GM23338 (cell line): ENCODE measurements around the gene ARL5A. TPM values are rescaled to one million over a fixed set of nuclear protein-coding genes. Genes with fewer than 3 reads are reported as not detected.

Experiments
- ATAC-seq: fragments of 200-7000 bp; cut with Tn5 transposase; 3 replicates; pipeline ENCODE4 v1.9.1; 2020
- DNase-seq: peaks from one replicate; pipeline ENCODE4 v3.0.0-alpha.2; 2015; ENCODE audit warnings: low spot score
- H2AFZ ChIP-seq: fragments of 200-600 bp; sonication (generic); 2 replicates; pipeline ENCODE4 v1.8.0; 2016; ENCODE audit warnings: antibody characterized with exemption, mild to moderate bottlenecking, moderate library complexity
- H3F3A ChIP-seq: fragments of 200-600 bp; sonication (generic); replicated peaks from 2 replicates; pipeline ENCODE4 v1.8.0; 2017; ENCODE audit warnings: antibody characterized with exemption, mixed run types, low read depth
- H3K27ac ChIP-seq: fragments of 200-600 bp; sonication (generic); 2 replicates; pipeline ENCODE4 v1.6.1; 2016; ENCODE audit warnings: low read depth
- H3K27me3 ChIP-seq: fragments of 200-600 bp; sonication (generic); 2 replicates; pipeline ENCODE4 v1.8.0; 2016; ENCODE audit warnings: mild to moderate bottlenecking, mixed run types, moderate library complexity; ENCODE audit not compliant: insufficient read depth
- H3K36me3 ChIP-seq: fragments of 200-600 bp; sonication (generic); 2 replicates; pipeline ENCODE4 v1.8.0; 2016; ENCODE audit warnings: mild to moderate bottlenecking; ENCODE audit not compliant: insufficient read depth
- H3K4me1 ChIP-seq: fragments of 200-600 bp; sonication (generic); 2 replicates; pipeline ENCODE4 v1.8.0; 2016; ENCODE audit warnings: mild to moderate bottlenecking, moderate library complexity; ENCODE audit not compliant: insufficient read depth
- H3K4me2 ChIP-seq: fragments of 200-600 bp; sonication (generic); 2 replicates; pipeline ENCODE4 v1.7.1; 2017; ENCODE audit warnings: mixed run types
- H3K4me3 ChIP-seq: fragments of 200-600 bp; sonication (generic); 2 replicates; pipeline ENCODE4 v1.6.1; 2016; ENCODE audit warnings: mixed run types
- H3K79me2 ChIP-seq: fragments of 200-600 bp; sonication (generic); replicated peaks from 2 replicates; pipeline ENCODE4 v1.8.0; 2017; ENCODE audit warnings: mild to moderate bottlenecking; ENCODE audit not compliant: insufficient read depth
- H3K9me2 ChIP-seq: fragments of 200-600 bp; sonication (generic); 2 replicates; pipeline ENCODE4 v1.8.0; 2017; ENCODE audit not compliant: insufficient read depth
- H4K20me1 ChIP-seq: fragments of 200-600 bp; sonication (generic); replicated peaks from 2 replicates; pipeline ENCODE4 v1.8.0; 2017; ENCODE audit warnings: mild to moderate bottlenecking; ENCODE audit not compliant: insufficient read depth
- H3K27ac Mint-ChIP-seq: 2 replicates; pipeline ENCODE4 v1.8.0; 2020; ENCODE audit warnings: inconsistent platforms, mild to moderate bottlenecking, moderate library complexity, mixed read lengths
- H3K27me3 Mint-ChIP-seq: 3 replicates; pipeline ENCODE4 v1.8.0; 2022; ENCODE audit warnings: low read depth, mild to moderate bottlenecking, moderate library complexity, mixed read lengths, inconsistent platforms; ENCODE audit not compliant: insufficient read depth, poor library complexity
- H3K36me3 Mint-ChIP-seq: 3 replicates; pipeline ENCODE4 v1.8.0; 2021; ENCODE audit warnings: low read depth, mild to moderate bottlenecking, inconsistent platforms, moderate library complexity, mixed read lengths
- H3K4me1 Mint-ChIP-seq: 3 replicates; pipeline ENCODE4 v1.8.0; 2020; ENCODE audit warnings: mild to moderate bottlenecking, inconsistent platforms, mixed read lengths
- H3K4me3 Mint-ChIP-seq: 3 replicates; pipeline ENCODE4 v1.8.0; 2021; ENCODE audit warnings: moderate library complexity, mild to moderate bottlenecking, inconsistent platforms, mixed read lengths
- H3K9me3 Mint-ChIP-seq: 3 replicates; pipeline ENCODE4 v1.8.0; 2020; ENCODE audit warnings: moderate library complexity, mild to moderate bottlenecking, inconsistent platforms, mixed read lengths
- EZH2phosphoT487 ChIP-seq: fragments of 200-600 bp; sonication (generic); IDR thresholded peaks from one replicate; pipeline ENCODE4 v1.8.1; 2018; ENCODE audit warnings: antibody characterized with exemption; ENCODE audit not compliant: unreplicated experiment
- NANOG ChIP-seq: IDR thresholded peaks from 2 replicates; pipeline ENCODE4 v1.6.1; 2016; ENCODE audit warnings: antibody characterized with exemption, borderline replicate concordance
- POLR2AphosphoS5 ChIP-seq: IDR thresholded peaks from 2 replicates; pipeline ENCODE4 v1.6.1; 2016; ENCODE audit warnings: antibody characterized with exemption, low read depth
- polyA plus RNA-seq: library from polyadenylated mRNA; unstranded; fragments of >200 nt; fragmentation: Nextera tagmentation; extraction: Ambion mirVana; gene quantifications from 2 replicates; pipeline ENCODE4 v1.2.1, GENCODE V29; 2016
- total RNA-seq: library from RNA; depleted of rRNA; stranded (reverse); fragments of >200 nt; shearing (Covaris generic); gene quantifications from 2 replicates; pipeline ENCODE4 v1.2.3, GENCODE V29; 2014
- TF ChIP-seq, protein P1 (sequence below): fragments of 250-450 bp; sonication (Bioruptor Pico); IDR thresholded peaks from 2 replicates; pipeline ENCODE4 v1.5.0; 2020; ENCODE audit warnings: mild to moderate bottlenecking, moderate library complexity
- TF ChIP-seq, protein P2 (sequence below): IDR thresholded peaks from 2 replicates; pipeline ENCODE4 v1.6.1; 2016; ENCODE audit warnings: antibody characterized with exemption

The ARL5A gene
- total and polyA plus RNA-seq, 2 experiments from 2014 or later: 26.8 to 104 TPM

DNA sequence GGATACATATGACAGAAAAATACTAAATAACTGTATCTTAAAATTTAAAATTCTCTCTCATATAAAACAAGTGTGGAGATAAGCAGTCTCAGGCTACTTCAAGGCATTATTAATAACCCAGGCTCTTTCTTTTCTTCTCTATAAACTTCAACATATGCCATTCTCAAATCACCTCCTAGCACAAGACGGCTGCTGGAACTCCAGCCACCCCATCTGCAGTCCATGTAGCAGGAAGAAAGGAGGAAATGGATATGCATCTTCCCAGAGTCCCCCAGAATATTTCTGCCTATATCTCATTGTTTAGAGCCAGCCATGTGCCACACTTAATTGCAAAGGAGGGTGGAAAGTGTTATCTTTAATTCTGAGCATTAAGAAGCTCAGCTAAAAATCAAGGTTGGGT is 58.6 kb downstream of the ARL5A start:
- Mint-ChIP-seq H3K27me3 (peaks cover 3% of the 10 kb centered on the region), H3K27ac (no peak overlapping the region), H3K4me1 (peaks cover 7% of the 10 kb centered on the region), H3K4me3 (no peak overlapping the region), H3K9me3 (no peaks in the 10 kb centered on the region), H3K36me3 (no peaks in the 10 kb centered on the region)
- Histone ChIP-seq H3K9me2 (peaks cover 5% of the 10 kb centered on the region; the same call in 1 of the 2 replicates), H3K4me2 (no peak overlapping the region), H4K20me1 (no peaks in the 10 kb centered on the region), H3K27ac (no peak overlapping the region), H2AFZ (no peak overlapping the region), H3K4me1 (0 out of 2 replicates have a peak, but pooled peaks cover 6% of the 10 kb centered on the region), H3K36me3 (no peaks in the 10 kb centered on the region), H3K79me2 (no peaks in the 10 kb centered on the region), H3F3A (no peaks in the 10 kb centered on the region), H3K4me3 (no peak overlapping the region), H3K27me3 (no peaks in the 10 kb centered on the region)
- no peak for DNase-seq
- TF ChIP-seq POLR2AphosphoS5: no peak
- TF ChIP-seq NANOG: no peak
- TF ChIP-seq, protein P1, sequence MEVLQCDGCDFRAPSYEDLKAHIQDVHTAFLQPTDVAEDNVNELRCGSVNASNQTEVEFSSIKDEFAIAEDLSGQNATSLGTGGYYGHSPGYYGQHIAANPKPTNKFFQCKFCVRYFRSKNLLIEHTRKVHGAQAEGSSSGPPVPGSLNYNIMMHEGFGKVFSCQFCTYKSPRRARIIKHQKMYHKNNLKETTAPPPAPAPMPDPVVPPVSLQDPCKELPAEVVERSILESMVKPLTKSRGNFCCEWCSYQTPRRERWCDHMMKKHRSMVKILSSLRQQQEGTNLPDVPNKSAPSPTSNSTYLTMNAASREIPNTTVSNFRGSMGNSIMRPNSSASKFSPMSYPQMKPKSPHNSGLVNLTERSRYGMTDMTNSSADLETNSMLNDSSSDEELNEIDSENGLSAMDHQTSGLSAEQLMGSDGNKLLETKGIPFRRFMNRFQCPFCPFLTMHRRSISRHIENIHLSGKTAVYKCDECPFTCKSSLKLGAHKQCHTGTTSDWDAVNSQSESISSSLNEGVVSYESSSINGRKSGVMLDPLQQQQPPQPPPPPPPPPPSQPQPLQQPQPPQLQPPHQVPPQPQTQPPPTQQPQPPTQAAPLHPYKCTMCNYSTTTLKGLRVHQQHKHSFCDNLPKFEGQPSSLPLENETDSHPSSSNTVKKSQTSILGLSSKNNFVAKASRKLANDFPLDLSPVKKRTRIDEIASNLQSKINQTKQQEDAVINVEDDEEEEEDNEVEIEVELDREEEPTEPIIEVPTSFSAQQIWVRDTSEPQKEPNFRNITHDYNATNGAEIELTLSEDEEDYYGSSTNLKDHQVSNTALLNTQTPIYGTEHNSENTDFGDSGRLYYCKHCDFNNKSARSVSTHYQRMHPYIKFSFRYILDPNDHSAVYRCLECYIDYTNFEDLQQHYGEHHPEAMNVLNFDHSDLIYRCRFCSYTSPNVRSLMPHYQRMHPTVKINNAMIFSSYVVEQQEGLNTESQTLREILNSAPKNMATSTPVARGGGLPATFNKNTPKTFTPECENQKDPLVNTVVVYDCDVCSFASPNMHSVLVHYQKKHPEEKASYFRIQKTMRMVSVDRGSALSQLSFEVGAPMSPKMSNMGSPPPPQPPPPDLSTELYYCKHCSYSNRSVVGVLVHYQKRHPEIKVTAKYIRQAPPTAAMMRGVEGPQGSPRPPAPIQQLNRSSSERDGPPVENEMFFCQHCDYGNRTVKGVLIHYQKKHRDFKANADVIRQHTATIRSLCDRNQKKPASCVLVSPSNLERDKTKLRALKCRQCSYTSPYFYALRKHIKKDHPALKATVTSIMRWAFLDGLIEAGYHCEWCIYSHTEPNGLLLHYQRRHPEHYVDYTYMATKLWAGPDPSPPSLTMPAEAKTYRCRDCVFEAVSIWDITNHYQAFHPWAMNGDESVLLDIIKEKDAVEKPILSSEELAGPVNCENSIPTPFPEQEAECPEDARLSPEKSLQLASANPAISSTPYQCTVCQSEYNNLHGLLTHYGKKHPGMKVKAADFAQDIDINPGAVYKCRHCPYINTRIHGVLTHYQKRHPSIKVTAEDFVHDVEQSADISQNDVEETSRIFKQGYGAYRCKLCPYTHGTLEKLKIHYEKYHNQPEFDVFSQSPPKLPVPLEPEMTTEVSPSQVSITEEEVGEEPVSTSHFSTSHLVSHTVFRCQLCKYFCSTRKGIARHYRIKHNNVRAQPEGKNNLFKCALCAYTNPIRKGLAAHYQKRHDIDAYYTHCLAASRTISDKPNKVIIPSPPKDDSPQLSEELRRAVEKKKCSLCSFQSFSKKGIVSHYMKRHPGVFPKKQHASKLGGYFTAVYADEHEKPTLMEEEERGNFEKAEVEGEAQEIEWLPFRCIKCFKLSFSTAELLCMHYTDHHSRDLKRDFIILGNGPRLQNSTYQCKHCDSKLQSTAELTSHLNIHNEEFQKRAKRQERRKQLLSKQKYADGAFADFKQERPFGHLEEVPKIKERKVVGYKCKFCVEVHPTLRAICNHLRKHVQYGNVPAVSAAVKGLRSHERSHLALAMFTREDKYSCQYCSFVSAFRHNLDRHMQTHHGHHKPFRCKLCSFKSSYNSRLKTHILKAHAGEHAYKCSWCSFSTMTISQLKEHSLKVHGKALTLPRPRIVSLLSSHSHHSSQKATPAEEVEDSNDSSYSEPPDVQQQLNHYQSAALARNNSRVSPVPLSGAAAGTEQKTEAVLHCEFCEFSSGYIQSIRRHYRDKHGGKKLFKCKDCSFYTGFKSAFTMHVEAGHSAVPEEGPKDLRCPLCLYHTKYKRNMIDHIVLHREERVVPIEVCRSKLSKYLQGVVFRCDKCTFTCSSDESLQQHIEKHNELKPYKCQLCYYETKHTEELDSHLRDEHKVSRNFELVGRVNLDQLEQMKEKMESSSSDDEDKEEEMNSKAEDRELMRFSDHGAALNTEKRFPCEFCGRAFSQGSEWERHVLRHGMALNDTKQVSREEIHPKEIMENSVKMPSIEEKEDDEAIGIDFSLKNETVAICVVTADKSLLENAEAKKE (CRISPR knock-in tag): no peak
- no peak for ATAC-seq

DNA sequence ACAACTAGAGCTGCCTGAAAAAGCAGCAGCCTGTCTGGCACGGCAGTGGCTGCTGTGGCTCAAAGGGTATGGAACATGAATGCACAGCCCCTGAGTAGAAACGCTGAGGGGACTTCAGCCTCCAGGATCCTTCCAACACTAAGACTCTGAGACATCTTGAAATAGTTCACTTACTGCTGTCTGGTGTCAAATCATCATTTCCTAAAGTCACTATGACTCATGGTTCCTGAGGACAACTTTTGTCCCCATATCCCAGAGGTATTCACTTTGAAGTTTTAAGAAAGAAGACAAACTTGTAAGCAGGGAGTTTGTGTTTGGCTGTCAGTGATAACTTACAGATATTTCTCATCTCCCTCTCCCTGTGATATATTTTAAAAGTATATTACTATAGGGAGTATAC is 60.7 kb downstream of the ARL5A start:
- no peak overlapping the region for H3K4me3 Mint-ChIP-seq
- no peak overlapping the region for H3K4me2 ChIP-seq
- TF ChIP-seq, protein P2, sequence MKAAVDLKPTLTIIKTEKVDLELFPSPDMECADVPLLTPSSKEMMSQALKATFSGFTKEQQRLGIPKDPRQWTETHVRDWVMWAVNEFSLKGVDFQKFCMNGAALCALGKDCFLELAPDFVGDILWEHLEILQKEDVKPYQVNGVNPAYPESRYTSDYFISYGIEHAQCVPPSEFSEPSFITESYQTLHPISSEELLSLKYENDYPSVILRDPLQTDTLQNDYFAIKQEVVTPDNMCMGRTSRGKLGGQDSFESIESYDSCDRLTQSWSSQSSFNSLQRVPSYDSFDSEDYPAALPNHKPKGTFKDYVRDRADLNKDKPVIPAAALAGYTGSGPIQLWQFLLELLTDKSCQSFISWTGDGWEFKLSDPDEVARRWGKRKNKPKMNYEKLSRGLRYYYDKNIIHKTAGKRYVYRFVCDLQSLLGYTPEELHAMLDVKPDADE: no peak
- TF ChIP-seq, protein P1 (CRISPR knock-in tag): no peak
- no peak for TF ChIP-seq EZH2phosphoT487

More for the DNA sequence above, 60.7 kb downstream of the ARL5A start:
- Histone ChIP-seq H3K9me2 (peaks cover 5% of the 10 kb centered on the region; the same call in 1 of the 2 replicates), H3K4me3 (no peak overlapping the region), H3K79me2 (no peaks in the 10 kb centered on the region), H3K27me3 (no peaks in the 10 kb centered on the region), H3F3A (no peaks in the 10 kb centered on the region), H3K4me1 (0 out of 2 replicates have a peak, but pooled peaks cover 6% of the 10 kb centered on the region), H2AFZ (no peak overlapping the region), H3K27ac (no peak overlapping the region), H4K20me1 (no peaks in the 10 kb centered on the region), H3K36me3 (no peaks in the 10 kb centered on the region)
- Mint-ChIP-seq H3K36me3 (no peaks in the 10 kb centered on the region), H3K27me3 (peaks cover 4% of the 10 kb centered on the region), H3K4me1 (peaks cover 7% of the 10 kb centered on the region), H3K27ac (no peak overlapping the region), H3K9me3 (no peaks in the 10 kb centered on the region)
- DNase-seq (no peak), ATAC-seq (no peak)
